HepG2 (cell line): ENCODE measurements around the gene GPS2. TPM values are rescaled to one million over a fixed set of nuclear protein-coding genes. Genes with fewer than 3 reads are reported as not detected.
A peak's percentile ranks its signal among the peaks of the same experiment; 100 is the strongest.

Experiments
- CAMTA2 ChIP-seq: sonication (generic); formaldehyde crosslinking; IDR thresholded peaks from 2 replicates; pipeline ENCODE4 v1.4.0; 2020; ENCODE audit warnings: mild to moderate bottlenecking, missing genetic modification reagents, borderline replicate concordance
- KDM4B ChIP-seq: sonication (generic); formaldehyde crosslinking; IDR thresholded peaks from 2 replicates; pipeline ENCODE4 v1.4.0; 2020; ENCODE audit warnings: missing genetic modification reagents
- NFE2 ChIP-seq: sonication (generic); formaldehyde crosslinking; IDR thresholded peaks from 2 replicates; pipeline ENCODE4 v1.4.0; 2020; ENCODE audit warnings: missing genetic modification reagents
- PHF5A ChIP-seq: IDR thresholded peaks from one replicate; pipeline ENCODE4 v1.6.1; 2018; ENCODE audit warnings: low read depth, missing genetic modification reagents; ENCODE audit not compliant: unreplicated experiment
- TAF1 ChIP-seq: sonication (generic); formaldehyde crosslinking; IDR thresholded peaks from 2 replicates; pipeline ENCODE4 v1.4.0; 2020; ENCODE audit warnings: missing genetic modification reagents
- WIZ ChIP-seq: sonication (generic); formaldehyde crosslinking; IDR thresholded peaks from 2 replicates; pipeline ENCODE4 v1.5.1; 2020; ENCODE audit warnings: mild to moderate bottlenecking, missing genetic modification reagents
- ZNF10 ChIP-seq: sonication (generic); formaldehyde crosslinking; IDR thresholded peaks from 2 replicates; pipeline ENCODE4 v1.4.0; 2020; ENCODE audit warnings: mild to moderate bottlenecking, low read depth, missing genetic modification reagents, borderline replicate concordance
- ZNF564 ChIP-seq: sonication (generic); formaldehyde crosslinking; IDR thresholded peaks from 2 replicates; pipeline ENCODE4 v1.8.1; 2023; ENCODE audit warnings: mild to moderate bottlenecking, missing genetic modification reagents
- polyA plus RNA-seq, 8 experiments: library from polyadenylated mRNA; depleted of rRNA in 3 of 8; stranded (reverse) in 7 of 8; unstranded in 1 of 8; fragments of >200 nt; fragmentation: Illumina TruSeq in 4 of 8; extraction: Trizol in 4 of 8; gene quantifications; 2 replicates each; pipeline versions ENCODE4 v1.2.1 to v1.2.3, GENCODE V29; 2011 to 2016; ENCODE audit warnings: low read depth in 4 of 8, missing spikeins in 1 of 8, mixed read lengths in 1 of 8; ENCODE audit not compliant: insufficient read depth in 1 of 8
- total RNA-seq, 5 experiments: library from RNA; depleted of rRNA; stranded (reverse); fragments of >200 nt; fragmentation: Illumina TruSeq; extraction: Trizol; gene quantifications; 2 replicates each; pipeline ENCODE4 v1.2.3, GENCODE V29; 2016; ENCODE audit warnings: low read depth in 1 of 5
- TF ChIP-seq, protein P1 (sequence below): sonication (generic); formaldehyde crosslinking; IDR thresholded peaks from 2 replicates; pipeline ENCODE4 v1.4.0; 2020; ENCODE audit warnings: missing genetic modification reagents, borderline replicate concordance
- TF ChIP-seq, protein P2 (sequence below): sonication (generic); formaldehyde crosslinking; IDR thresholded peaks from 2 replicates; pipeline ENCODE4 v1.4.0; 2020; ENCODE audit warnings: missing genetic modification reagents
- TF ChIP-seq, protein P3 (sequence below), 2 experiments: fragments of 450-650 bp in 1 of 2; sonication (generic) in 1 of 2; formaldehyde crosslinking; IDR thresholded peaks; 2 replicates each; pipeline versions ENCODE4 v1.5.0 to v1.8.0; 2020 to 2022; ENCODE audit warnings: mild to moderate bottlenecking in 1 of 2, missing genetic modification reagents in 1 of 2
- TF ChIP-seq, protein P4 (sequence below): sonication (generic); formaldehyde crosslinking; IDR thresholded peaks from 2 replicates; pipeline ENCODE4 v1.4.0; 2020; ENCODE audit warnings: mild to moderate bottlenecking, missing genetic modification reagents
- TF ChIP-seq, protein P5 (sequence below): sonication (generic); formaldehyde crosslinking; IDR thresholded peaks from 2 replicates; pipeline ENCODE4 v1.8.0; 2022; ENCODE audit warnings: missing genetic modification reagents, low read depth, mild to moderate bottlenecking, borderline replicate concordance

The GPS2 gene
- total and polyA plus RNA-seq, 2 of the 13 experiments (the other 11 are each of a cell fraction or from before 2014, with no cell fraction given), result 58.0 to 59.4 TPM

DNA sequence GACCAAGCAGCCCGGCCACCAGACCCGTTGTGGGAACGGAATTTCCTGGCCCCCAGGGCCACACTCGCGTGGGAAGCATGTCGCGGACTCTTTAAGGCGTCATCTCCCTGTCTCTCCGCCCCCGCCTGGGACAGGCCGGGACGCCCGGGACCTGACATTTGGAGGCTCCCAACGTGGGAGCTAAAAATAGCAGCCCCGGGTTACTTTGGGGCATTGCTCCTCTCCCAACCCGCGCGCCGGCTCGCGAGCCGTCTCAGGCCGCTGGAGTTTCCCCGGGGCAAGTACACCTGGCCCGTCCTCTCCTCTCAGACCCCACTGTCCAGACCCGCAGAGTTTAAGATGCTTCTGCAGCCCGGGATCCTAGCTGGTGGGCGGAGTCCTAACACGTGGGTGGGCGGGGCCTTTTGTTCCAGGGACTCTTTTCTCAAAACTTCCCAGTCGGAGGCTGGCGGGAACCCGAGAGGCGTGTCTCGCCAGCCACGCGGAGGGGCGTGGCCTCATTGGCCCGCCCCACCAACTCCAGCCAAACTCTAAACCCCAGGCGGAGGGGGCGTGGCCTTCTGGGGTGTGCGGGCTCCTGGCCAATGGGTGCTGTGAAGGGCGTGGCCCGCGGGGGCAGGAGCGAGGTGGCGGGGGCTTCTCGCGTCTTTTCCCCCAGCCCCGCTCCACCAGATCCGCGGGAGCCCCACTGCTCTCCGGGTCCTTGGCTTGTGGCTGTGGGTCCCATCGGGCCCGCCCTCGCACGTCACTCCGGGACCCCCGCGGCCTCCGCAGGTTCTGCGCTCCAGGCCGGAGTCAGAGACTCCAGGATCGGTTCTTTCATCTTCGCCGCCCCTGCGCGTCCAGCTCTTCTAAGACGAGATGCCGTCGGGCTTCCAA is 33.8 kb downstream of the GPS2 start, which contains the start of gene SLC2A4 (continued):
- TF ChIP-seq ZNF10 (CRISPR knock-in tag) (no peak), WIZ (CRISPR knock-in tag) (no peak), ZNF564 (CRISPR knock-in tag) (no peak), NFE2 (no peak), KDM4B (CRISPR knock-in tag) (no peak), CAMTA2 (CRISPR knock-in tag) (no peak), PHF5A (CRISPR knock-in tag) (no peak), TAF1 (peak; percentile 15; the same call in 1 of the 2 replicates)
- TF ChIP-seq, protein P1, sequence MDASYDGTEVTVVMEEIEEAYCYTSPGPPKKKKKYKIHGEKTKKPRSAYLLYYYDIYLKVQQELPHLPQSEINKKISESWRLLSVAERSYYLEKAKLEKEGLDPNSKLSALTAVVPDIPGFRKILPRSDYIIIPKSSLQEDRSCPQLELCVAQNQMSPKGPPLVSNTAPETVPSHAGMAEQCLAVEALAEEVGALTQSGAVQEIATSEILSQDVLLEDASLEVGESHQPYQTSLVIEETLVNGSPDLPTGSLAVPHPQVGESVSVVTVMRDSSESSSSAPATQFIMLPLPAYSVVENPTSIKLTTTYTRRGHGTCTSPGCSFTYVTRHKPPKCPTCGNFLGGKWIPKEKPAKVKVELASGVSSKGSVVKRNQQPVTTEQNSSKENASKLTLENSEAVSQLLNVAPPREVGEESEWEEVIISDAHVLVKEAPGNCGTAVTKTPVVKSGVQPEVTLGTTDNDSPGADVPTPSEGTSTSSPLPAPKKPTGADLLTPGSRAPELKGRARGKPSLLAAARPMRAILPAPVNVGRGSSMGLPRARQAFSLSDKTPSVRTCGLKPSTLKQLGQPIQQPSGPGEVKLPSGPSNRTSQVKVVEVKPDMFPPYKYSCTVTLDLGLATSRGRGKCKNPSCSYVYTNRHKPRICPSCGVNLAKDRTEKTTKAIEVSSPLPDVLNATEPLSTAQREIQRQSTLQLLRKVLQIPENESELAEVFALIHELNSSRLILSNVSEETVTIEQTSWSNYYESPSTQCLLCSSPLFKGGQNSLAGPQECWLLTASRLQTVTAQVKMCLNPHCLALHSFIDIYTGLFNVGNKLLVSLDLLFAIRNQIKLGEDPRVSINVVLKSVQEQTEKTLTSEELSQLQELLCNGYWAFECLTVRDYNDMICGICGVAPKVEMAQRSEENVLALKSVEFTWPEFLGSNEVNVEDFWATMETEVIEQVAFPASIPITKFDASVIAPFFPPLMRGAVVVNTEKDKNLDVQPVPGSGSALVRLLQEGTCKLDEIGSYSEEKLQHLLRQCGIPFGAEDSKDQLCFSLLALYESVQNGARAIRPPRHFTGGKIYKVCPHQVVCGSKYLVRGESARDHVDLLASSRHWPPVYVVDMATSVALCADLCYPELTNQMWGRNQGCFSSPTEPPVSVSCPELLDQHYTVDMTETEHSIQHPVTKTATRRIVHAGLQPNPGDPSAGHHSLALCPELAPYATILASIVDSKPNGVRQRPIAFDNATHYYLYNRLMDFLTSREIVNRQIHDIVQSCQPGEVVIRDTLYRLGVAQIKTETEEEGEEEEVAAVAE (CRISPR knock-in tag), result no peak
- TF ChIP-seq, protein P2, sequence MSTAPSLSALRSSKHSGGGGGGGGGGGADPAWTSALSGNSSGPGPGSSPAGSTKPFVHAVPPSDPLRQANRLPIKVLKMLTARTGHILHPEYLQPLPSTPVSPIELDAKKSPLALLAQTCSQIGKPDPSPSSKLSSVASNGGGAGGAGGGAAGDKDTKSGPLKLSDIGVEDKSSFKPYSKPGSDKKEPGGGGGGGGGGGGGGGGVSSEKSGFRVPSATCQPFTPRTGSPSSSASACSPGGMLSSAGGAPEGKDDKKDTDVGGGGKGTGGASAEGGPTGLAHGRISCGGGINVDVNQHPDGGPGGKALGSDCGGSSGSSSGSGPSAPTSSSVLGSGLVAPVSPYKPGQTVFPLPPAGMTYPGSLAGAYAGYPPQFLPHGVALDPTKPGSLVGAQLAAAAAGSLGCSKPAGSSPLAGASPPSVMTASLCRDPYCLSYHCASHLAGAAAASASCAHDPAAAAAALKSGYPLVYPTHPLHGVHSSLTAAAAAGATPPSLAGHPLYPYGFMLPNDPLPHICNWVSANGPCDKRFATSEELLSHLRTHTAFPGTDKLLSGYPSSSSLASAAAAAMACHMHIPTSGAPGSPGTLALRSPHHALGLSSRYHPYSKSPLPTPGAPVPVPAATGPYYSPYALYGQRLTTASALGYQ (CRISPR knock-in tag), result no peak
- TF ChIP-seq, protein P3, sequence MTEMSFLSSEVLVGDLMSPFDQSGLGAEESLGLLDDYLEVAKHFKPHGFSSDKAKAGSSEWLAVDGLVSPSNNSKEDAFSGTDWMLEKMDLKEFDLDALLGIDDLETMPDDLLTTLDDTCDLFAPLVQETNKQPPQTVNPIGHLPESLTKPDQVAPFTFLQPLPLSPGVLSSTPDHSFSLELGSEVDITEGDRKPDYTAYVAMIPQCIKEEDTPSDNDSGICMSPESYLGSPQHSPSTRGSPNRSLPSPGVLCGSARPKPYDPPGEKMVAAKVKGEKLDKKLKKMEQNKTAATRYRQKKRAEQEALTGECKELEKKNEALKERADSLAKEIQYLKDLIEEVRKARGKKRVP (CRISPR knock-in tag; IDR thresholded peaks at IDR 0.05), result no peak
- TF ChIP-seq, protein P4, sequence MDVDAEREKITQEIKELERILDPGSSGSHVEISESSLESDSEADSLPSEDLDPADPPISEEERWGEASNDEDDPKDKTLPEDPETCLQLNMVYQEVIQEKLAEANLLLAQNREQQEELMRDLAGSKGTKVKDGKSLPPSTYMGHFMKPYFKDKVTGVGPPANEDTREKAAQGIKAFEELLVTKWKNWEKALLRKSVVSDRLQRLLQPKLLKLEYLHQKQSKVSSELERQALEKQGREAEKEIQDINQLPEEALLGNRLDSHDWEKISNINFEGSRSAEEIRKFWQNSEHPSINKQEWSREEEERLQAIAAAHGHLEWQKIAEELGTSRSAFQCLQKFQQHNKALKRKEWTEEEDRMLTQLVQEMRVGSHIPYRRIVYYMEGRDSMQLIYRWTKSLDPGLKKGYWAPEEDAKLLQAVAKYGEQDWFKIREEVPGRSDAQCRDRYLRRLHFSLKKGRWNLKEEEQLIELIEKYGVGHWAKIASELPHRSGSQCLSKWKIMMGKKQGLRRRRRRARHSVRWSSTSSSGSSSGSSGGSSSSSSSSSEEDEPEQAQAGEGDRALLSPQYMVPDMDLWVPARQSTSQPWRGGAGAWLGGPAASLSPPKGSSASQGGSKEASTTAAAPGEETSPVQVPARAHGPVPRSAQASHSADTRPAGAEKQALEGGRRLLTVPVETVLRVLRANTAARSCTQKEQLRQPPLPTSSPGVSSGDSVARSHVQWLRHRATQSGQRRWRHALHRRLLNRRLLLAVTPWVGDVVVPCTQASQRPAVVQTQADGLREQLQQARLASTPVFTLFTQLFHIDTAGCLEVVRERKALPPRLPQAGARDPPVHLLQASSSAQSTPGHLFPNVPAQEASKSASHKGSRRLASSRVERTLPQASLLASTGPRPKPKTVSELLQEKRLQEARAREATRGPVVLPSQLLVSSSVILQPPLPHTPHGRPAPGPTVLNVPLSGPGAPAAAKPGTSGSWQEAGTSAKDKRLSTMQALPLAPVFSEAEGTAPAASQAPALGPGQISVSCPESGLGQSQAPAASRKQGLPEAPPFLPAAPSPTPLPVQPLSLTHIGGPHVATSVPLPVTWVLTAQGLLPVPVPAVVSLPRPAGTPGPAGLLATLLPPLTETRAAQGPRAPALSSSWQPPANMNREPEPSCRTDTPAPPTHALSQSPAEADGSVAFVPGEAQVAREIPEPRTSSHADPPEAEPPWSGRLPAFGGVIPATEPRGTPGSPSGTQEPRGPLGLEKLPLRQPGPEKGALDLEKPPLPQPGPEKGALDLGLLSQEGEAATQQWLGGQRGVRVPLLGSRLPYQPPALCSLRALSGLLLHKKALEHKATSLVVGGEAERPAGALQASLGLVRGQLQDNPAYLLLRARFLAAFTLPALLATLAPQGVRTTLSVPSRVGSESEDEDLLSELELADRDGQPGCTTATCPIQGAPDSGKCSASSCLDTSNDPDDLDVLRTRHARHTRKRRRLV (CRISPR knock-in tag), result no peak; the same call in 1 of the 2 replicates
- TF ChIP-seq, protein P5, sequence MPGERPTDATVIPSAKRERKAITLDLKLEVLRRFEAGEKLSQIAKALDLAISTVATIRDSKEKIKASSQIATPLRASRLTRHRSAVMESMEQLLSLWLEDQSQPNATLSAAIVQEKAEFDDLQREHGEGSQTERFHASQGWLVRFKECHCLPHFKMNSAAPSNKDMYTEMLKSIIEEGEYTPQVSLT (CRISPR knock-in tag), result no peak
